C4-2B (cell line): ENCODE data around the gene PREX1.

Source experiments
- H3K27ac ChIP-seq: fragments of 450-650 bp; 2 replicates; pipeline ENCODE4 v1.5.1; 2017
- CTCF ChIP-seq: fragments of 450-650 bp; conservative IDR thresholded peaks from 2 replicates; pipeline ENCODE4 v1.5.1; 2017; ENCODE audit warnings: mild to moderate bottlenecking
- ZFX ChIP-seq: fragments of 450-650 bp; IDR thresholded peaks from 2 replicates; pipeline ENCODE4 v1.6.1; 2017

The PREX1 gene

GRCh38 chr20:48583801-48584200, 244.0 kb downstream of the PREX1 start:
- no peak overlapping the region for H3K27ac ChIP-seq
- no peak for TF ChIP-seq ZFX
- TF ChIP-seq CTCF: no peak

- TF ChIP-seq ZFX: no peak
- TF ChIP-seq CTCF: no peak
- no peak overlapping the region for H3K27ac ChIP-seq
Measured at GRCh38 chr20:48583171-48583570, 244.6 kb downstream of the PREX1 start.

- no peak overlapping the region for H3K27ac ChIP-seq
- no peak for TF ChIP-seq CTCF
- no peak for TF ChIP-seq ZFX
Measured at GRCh38 chr20:48582673-48582985, 245.2 kb downstream of the PREX1 start.

GRCh38 chr20:48581167-48581566, 246.6 kb downstream of the PREX1 start:
- no peak overlapping the region for H3K27ac ChIP-seq
- no peak for TF ChIP-seq ZFX
- no peak for TF ChIP-seq CTCF

GRCh38 chr20:48578397-48579098, 249.3 kb downstream of the PREX1 start:
- H3K27ac ChIP-seq: no peak overlapping the region
- TF ChIP-seq ZFX (no peak), CTCF (no peak)

- no peak overlapping the region for H3K27ac ChIP-seq
- no peak for TF ChIP-seq CTCF
- TF ChIP-seq ZFX: no peak
Measured at GRCh38 chr20:48577557-48577956, 250.2 kb downstream of the PREX1 start.

- TF ChIP-seq ZFX (no peak), CTCF (no peak)
- H3K27ac ChIP-seq: no peak overlapping the region
Measured at GRCh38 chr20:48574383-48574782, 253.4 kb downstream of the PREX1 start.
